HepG2 (cell line): ENCODE measurements around the gene VEZF1. TPM values are rescaled to one million over a fixed set of nuclear protein-coding genes. Genes with fewer than 3 reads are reported as not detected.

Experiments
- ATAC-seq: fragments of 200-7000 bp; cut with Tn5 transposase; 3 replicates; pipeline ENCODE4 v1.9.1; 2020; ENCODE audit warnings: mild to moderate bottlenecking, moderate library complexity
- BruUV-seq: library from RNA; stranded (reverse); fragments of 400-500 nt; replicated peaks from 2 replicates; lab custom pipeline; 2021; lab: Mats Ljungman, UMichigan
- CTCF ChIA-PET: fragments of 300-600 bp; formaldehyde crosslinking; extraction: SDS; loops from one replicate; lab custom pipeline; 2021; ENCODE audit warnings: low total read pairs, inconsistent platforms, low intra/inter-chr PET ratio; lab: Yijun Ruan, JAX
- POLR2A ChIA-PET: fragments of 350-600 bp; sonication (Branson Sonifier 250); formaldehyde crosslinking; loops from one replicate; lab custom pipeline; 2020; ENCODE audit warnings: antibody characterized with exemption, inconsistent platforms; lab: Yijun Ruan, JAX
- DNase-seq: peaks from one replicate; pipeline ENCODE4 v3.0.0-alpha.2; 2015; ENCODE audit warnings: low spot score
- FAIRE-seq: peaks from 3 replicates; lab custom pipeline; 2011; peaks lifted over from hg19 to GRCh38; lab: Jason Lieb, UNC
- H2AFZ ChIP-seq: one replicate; pipeline ENCODE4 v1.6.1; 2011; ENCODE audit warnings: low read length, inconsistent platforms
- H3K27ac ChIP-seq: fragments of 300-600 bp; 3 replicates; pipeline ENCODE4 v1.8.0; 2011; ENCODE audit warnings: mixed run types, mild to moderate bottlenecking, mixed read lengths, low read length, inconsistent platforms; ENCODE audit not compliant: insufficient read depth; ENCODE audit errors: extremely low read length
- H3K27me3 ChIP-seq, 2 experiments: fragments of 200-600 bp in 1 of 2; 2 replicates in 1 of 2; 3 replicates in 1 of 2; pipeline versions ENCODE4 v1.6.0 to v1.8.0; 2011; ENCODE audit warnings: low read length in 2 of 2, mild to moderate bottlenecking in 2 of 2, moderate library complexity in 2 of 2, inconsistent platforms in 1 of 2; ENCODE audit not compliant: insufficient read depth in 2 of 2, control insufficient read depth in 1 of 2
- H3K36me3 ChIP-seq, 2 experiments: fragments of 200-600 bp in 1 of 2; replicated peaks in 1 of 2; 2 replicates in 1 of 2; 3 replicates in 1 of 2; pipeline versions ENCODE4 v1.5.1 to v1.8.0; 2011; ENCODE audit warnings: low read length in 2 of 2, inconsistent platforms in 1 of 2; ENCODE audit not compliant: insufficient read depth in 2 of 2, control insufficient read depth in 1 of 2
- H3K4me1 ChIP-seq: 2 replicates; pipeline ENCODE4 v1.5.1; 2012; ENCODE audit warnings: low read length, inconsistent platforms; ENCODE audit not compliant: insufficient read depth
- H3K4me2 ChIP-seq: 2 replicates; pipeline ENCODE4 v1.6.0; 2011; ENCODE audit warnings: low read depth, low read length, inconsistent platforms
- H3K4me3 ChIP-seq, 3 experiments: fragments of 200-600 bp in 1 of 3; sonication (generic), shearing (Covaris generic) in 1 of 3; replicated peaks in 1 of 3; 2 replicates each; pipeline ENCODE4 v1.5.1; 2011 to 2016; ENCODE audit warnings: low read length in 3 of 3, inconsistent platforms in 2 of 3, low read depth in 2 of 3, mild to moderate bottlenecking in 2 of 3, control low read depth in 1 of 3, mixed read lengths in 1 of 3; ENCODE audit not compliant: insufficient read depth in 1 of 3
- H3K79me2 ChIP-seq: one replicate; pipeline ENCODE4 v1.6.1; 2011; ENCODE audit warnings: low read length, inconsistent platforms; ENCODE audit not compliant: insufficient read depth
- H3K9ac ChIP-seq: 2 replicates; pipeline ENCODE4 v1.6.0; 2011; ENCODE audit warnings: mild to moderate bottlenecking, low read depth, low read length, inconsistent platforms; ENCODE audit not compliant: insufficient read depth
- H3K9me3 ChIP-seq: 2 replicates; pipeline ENCODE4 v1.5.1; 2012; ENCODE audit warnings: mild to moderate bottlenecking, low read length
- H4K20me1 ChIP-seq: 2 replicates; pipeline ENCODE4 v1.6.0; 2011; ENCODE audit warnings: inconsistent platforms, mild to moderate bottlenecking, low read length, moderate library complexity; ENCODE audit not compliant: insufficient read depth
- AGO2 ChIP-seq: fragments of 200-400 bp; formaldehyde crosslinking; optimal IDR thresholded peaks from 2 replicates; pipeline ENCODE3; 2017; ENCODE audit warnings: mild to moderate bottlenecking, low read depth, low read length, moderate library complexity
- POLR2AphosphoS5 ChIP-seq: IDR thresholded peaks from 2 replicates; pipeline ENCODE4 v1.6.1; 2012; ENCODE audit warnings: low read depth, low read length
- RBFOX2 ChIP-seq: fragments of 200-400 bp; formaldehyde crosslinking; IDR thresholded peaks from 2 replicates; pipeline ENCODE4 v1.6.1; 2017; ENCODE audit warnings: low read depth, mild to moderate bottlenecking, low read length
- RBM22 ChIP-seq: fragments of 200-400 bp; formaldehyde crosslinking; optimal IDR thresholded peaks from 2 replicates; pipeline ENCODE3; 2017; ENCODE audit warnings: mild to moderate bottlenecking, low read length, moderate library complexity
- SIX4 ChIP-seq: sonication (generic); formaldehyde crosslinking; IDR thresholded peaks from 2 replicates; pipeline ENCODE4 v1.4.0; 2020; ENCODE audit warnings: missing genetic modification reagents
- ZNF644 ChIP-seq: IDR thresholded peaks from 2 replicates; pipeline ENCODE4 v1.6.1; 2016; ENCODE audit warnings: low read depth
- WGBS: methylation state at CpG from one replicate; pipeline ENCODE4 v1.1.6; 2017; ENCODE audit warnings: low lambda C conversion rate; 5-methylcytosine and 5-hydroxymethylcytosine counted together
- in situ Hi-C: cut with HindIII; loops from 2 replicates; pipeline ENCODE4 v1.10.0; 2017; ENCODE audit warnings: low pct_unique_long_range_greater_than_20kb; ENCODE audit not compliant: extremely low pct_ligation_motif_present
- intact Hi-C: fragments of 100-400 bp; cut with micrococcal nuclease; formaldehyde crosslinking; loops from one replicate; pipeline ENCODE4 v1.10.0; 2022; ENCODE audit not compliant: unreplicated experiment
- polyA plus RNA-seq, 8 experiments: library from polyadenylated mRNA; depleted of rRNA in 3 of 8; stranded (reverse) in 7 of 8; unstranded in 1 of 8; fragments of >200 nt; fragmentation: Illumina TruSeq in 4 of 8; extraction: Trizol in 4 of 8; gene quantifications; 2 replicates each; pipeline versions ENCODE4 v1.2.1 to v1.2.3, GENCODE V29; 2011 to 2016; ENCODE audit warnings: low read depth in 4 of 8, missing spikeins in 1 of 8, mixed read lengths in 1 of 8; ENCODE audit not compliant: insufficient read depth in 1 of 8
- total RNA-seq, 5 experiments: library from RNA; depleted of rRNA; stranded (reverse); fragments of >200 nt; fragmentation: Illumina TruSeq; extraction: Trizol; gene quantifications; 2 replicates each; pipeline ENCODE4 v1.2.3, GENCODE V29; 2016; ENCODE audit warnings: low read depth in 1 of 5
- TF ChIP-seq, protein P1 (sequence below): sonication (generic); formaldehyde crosslinking; IDR thresholded peaks from 2 replicates; pipeline ENCODE4 v1.4.0; 2020; ENCODE audit warnings: missing genetic modification reagents
- TF ChIP-seq, protein P2 (sequence below): sonication (generic); formaldehyde crosslinking; IDR thresholded peaks from 2 replicates; pipeline ENCODE4 v1.4.0; 2020; ENCODE audit warnings: mild to moderate bottlenecking, missing genetic modification reagents
- TF ChIP-seq, protein P3 (sequence below): IDR thresholded peaks from 2 replicates; pipeline ENCODE4 v1.6.1; 2016; ENCODE audit warnings: low read depth, missing genetic modification reagents, missing compliant biosample characterization

Gene VEZF1
- total and polyA plus RNA-seq, 2 of the 13 experiments (the other 11 are each of a cell fraction or from before 2014, with no cell fraction given): 45.9 to 49.7 TPM

DNA sequence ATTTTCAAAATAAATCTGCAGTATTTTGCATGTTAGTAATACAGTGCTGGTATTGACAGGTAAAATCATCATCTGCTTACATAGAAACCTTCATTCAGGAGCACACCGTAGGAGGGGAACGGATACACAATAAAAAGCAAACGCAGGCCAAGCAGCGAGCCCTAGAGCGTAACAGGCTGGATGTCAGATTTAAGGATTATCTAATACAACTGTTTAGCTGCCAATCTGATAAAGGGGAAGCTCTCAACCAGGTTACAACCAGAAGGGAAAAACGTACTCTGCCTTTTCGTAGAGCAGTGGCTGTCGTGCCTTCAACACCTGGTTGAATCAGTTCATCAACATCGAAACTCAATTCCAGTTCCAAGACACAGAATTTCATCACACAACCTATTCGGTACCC, 16.5 kb downstream of the VEZF1 start:
- H3K27me3 ChIP-seq: peaks cover 0 to 9% of the 10 kb centered on the region in 2 experiments; a peak in 3 of 5 replicates
- peaks cover 44% of the 10 kb centered on the region for H3K4me1 ChIP-seq
- H3K79me2 ChIP-seq: no peaks in the 10 kb centered on the region
- ATAC-seq (no peak), FAIRE-seq (no peak)
- H3K4me3 ChIP-seq: no peak overlapping the region
- peaks cover 7% of the 10 kb centered on the region; the same call in 1 of the 2 replicates for H4K20me1 ChIP-seq
- no peak overlapping the region for H2AFZ ChIP-seq
- TF ChIP-seq RBM22: peak; percentile 12
- TF ChIP-seq ZNF644: no peak
- TF ChIP-seq, protein P1, sequence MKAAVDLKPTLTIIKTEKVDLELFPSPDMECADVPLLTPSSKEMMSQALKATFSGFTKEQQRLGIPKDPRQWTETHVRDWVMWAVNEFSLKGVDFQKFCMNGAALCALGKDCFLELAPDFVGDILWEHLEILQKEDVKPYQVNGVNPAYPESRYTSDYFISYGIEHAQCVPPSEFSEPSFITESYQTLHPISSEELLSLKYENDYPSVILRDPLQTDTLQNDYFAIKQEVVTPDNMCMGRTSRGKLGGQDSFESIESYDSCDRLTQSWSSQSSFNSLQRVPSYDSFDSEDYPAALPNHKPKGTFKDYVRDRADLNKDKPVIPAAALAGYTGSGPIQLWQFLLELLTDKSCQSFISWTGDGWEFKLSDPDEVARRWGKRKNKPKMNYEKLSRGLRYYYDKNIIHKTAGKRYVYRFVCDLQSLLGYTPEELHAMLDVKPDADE (CRISPR knock-in tag): no peak
- 0 out of 2 replicates have a peak, but pooled peaks have one; percentile 19 for TF ChIP-seq RBFOX2
- TF ChIP-seq AGO2: peak; percentile 38
- TF ChIP-seq, all 625 proteins: peak for 3
- Histone ChIP-seq H3K9ac (no peak overlapping the region), H3K27ac (no peak overlapping the region), H3K36me3 (peaks cover 7 to 17% of the 10 kb centered on the region in 2 experiments; a peak in 4 of 5 replicates), H3K4me2 (no peak overlapping the region), H3K9me3 (no peaks in the 10 kb centered on the region)
- WGBS: 92% methylated on average over 10 of the region's 10 CpGs
- ChIA-PET POLR2A (interaction anchor here (1.2 to 2.0 kb wide), 3 partner anchors 9 to 36 kb away, joined by 3 to 4 read pairs (median 3); partner anchors contain the start of gene CUEDC1), CTCF (no interaction called here)
- DNase-seq: no peak
- in situ Hi-C loops: no loop called here
- intact Hi-C loops: no loop called here
- no TSS peak for BruUV-seq

DNA sequence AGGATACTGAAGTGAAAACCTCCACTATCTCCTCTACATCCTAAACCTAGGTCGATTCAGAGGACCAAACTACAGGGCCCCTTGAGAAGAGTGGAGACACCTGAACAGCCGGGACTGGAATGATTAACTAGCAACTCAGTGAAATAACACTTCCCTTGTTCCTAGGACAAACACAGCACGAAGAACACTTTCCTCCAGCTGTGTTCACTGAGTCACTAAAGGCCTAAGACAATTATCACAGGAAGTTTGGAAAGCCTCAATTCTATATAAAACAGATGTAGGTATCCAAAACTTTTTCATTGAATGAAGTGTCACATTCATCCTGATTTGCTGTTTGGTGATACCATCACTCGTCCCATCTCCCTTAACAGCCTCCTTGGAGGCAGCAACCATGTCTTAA, 17.3 kb downstream of the VEZF1 start:
- peaks cover 38% of the 10 kb centered on the region for H3K4me1 ChIP-seq
- WGBS: 26% methylated on average over 4 of the region's 4 CpGs
- in situ Hi-C loops (no loop called here), intact Hi-C loops (no loop called here)
- DNase-seq (no peak), ATAC-seq (peak; percentile 42), FAIRE-seq (no peak)
- H3K4me2 ChIP-seq: no peak overlapping the region
- no peak overlapping the region for H2AFZ ChIP-seq
- no peak overlapping the region for H3K9ac ChIP-seq
- H3K9me3 ChIP-seq: no peaks in the 10 kb centered on the region
- POLR2A ChIA-PET: interaction anchor here (0.6 to 2.0 kb wide), 5 partner anchors 10 to 83 kb away, joined by 3 to 4 read pairs (median 3); partner anchors contain the start of gene CUEDC1
- H4K20me1 ChIP-seq: peaks cover 7% of the 10 kb centered on the region; the same call in 1 of the 2 replicates
- no TSS peak for BruUV-seq
- H3K4me3 ChIP-seq: no peak overlapping the region
- H3K36me3 ChIP-seq: peaks cover 7 to 8% of the 10 kb centered on the region in 2 experiments; a peak in 4 of 5 replicates
- CTCF ChIA-PET: no interaction called here
- H3K27ac ChIP-seq: no peak overlapping the region
- peaks cover 0 to 17% of the 10 kb centered on the region in 2 experiments; a peak in 3 of 5 replicates for H3K27me3 ChIP-seq
- no peaks in the 10 kb centered on the region for H3K79me2 ChIP-seq
- TF ChIP-seq, protein P2, sequence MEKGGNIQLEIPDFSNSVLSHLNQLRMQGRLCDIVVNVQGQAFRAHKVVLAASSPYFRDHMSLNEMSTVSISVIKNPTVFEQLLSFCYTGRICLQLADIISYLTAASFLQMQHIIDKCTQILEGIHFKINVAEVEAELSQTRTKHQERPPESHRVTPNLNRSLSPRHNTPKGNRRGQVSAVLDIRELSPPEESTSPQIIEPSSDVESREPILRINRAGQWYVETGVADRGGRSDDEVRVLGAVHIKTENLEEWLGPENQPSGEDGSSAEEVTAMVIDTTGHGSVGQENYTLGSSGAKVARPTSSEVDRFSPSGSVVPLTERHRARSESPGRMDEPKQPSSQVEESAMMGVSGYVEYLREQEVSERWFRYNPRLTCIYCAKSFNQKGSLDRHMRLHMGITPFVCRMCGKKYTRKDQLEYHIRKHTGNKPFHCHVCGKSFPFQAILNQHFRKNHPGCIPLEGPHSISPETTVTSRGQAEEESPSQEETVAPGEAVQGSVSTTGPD: no peak
- TF ChIP-seq, protein P3, sequence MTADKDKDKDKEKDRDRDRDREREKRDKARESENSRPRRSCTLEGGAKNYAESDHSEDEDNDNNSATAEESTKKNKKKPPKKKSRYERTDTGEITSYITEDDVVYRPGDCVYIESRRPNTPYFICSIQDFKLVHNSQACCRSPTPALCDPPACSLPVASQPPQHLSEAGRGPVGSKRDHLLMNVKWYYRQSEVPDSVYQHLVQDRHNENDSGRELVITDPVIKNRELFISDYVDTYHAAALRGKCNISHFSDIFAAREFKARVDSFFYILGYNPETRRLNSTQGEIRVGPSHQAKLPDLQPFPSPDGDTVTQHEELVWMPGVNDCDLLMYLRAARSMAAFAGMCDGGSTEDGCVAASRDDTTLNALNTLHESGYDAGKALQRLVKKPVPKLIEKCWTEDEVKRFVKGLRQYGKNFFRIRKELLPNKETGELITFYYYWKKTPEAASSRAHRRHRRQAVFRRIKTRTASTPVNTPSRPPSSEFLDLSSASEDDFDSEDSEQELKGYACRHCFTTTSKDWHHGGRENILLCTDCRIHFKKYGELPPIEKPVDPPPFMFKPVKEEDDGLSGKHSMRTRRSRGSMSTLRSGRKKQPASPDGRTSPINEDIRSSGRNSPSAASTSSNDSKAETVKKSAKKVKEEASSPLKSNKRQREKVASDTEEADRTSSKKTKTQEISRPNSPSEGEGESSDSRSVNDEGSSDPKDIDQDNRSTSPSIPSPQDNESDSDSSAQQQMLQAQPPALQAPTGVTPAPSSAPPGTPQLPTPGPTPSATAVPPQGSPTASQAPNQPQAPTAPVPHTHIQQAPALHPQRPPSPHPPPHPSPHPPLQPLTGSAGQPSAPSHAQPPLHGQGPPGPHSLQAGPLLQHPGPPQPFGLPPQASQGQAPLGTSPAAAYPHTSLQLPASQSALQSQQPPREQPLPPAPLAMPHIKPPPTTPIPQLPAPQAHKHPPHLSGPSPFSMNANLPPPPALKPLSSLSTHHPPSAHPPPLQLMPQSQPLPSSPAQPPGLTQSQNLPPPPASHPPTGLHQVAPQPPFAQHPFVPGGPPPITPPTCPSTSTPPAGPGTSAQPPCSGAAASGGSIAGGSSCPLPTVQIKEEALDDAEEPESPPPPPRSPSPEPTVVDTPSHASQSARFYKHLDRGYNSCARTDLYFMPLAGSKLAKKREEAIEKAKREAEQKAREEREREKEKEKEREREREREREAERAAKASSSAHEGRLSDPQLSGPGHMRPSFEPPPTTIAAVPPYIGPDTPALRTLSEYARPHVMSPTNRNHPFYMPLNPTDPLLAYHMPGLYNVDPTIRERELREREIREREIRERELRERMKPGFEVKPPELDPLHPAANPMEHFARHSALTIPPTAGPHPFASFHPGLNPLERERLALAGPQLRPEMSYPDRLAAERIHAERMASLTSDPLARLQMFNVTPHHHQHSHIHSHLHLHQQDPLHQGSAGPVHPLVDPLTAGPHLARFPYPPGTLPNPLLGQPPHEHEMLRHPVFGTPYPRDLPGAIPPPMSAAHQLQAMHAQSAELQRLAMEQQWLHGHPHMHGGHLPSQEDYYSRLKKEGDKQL (CRISPR knock-in tag): no peak
- TF ChIP-seq SIX4 (CRISPR knock-in tag) (no peak), POLR2AphosphoS5 (no peak)
